ENCODE results near the gene PTGS1.

Gene PTGS1

GRCh38 chr9:122374885-122375420 lies 4.1 kb downstream of the PTGS1 start:
- TF ChIP-seq CTCF (IDR thresholded peaks at IDR 0.05; ENCODE audit: low read depth, low read length): no peak

GRCh38 chr9:122376796-122377195 lies 6.0 kb downstream of the PTGS1 start:
- H3K4me3 ChIP-seq (ENCODE audit: low read depth, low read length): no peak overlapping the region
- TF ChIP-seq CTCF (IDR thresholded peaks at IDR 0.05; ENCODE audit: low read depth, low read length): no peak

More at GRCh38 chr9:122374885-122375420, 4.1 kb downstream of the PTGS1 start:
- peak overlapping the region; percentile 21; the same call in 1 of the 2 replicates for H3K4me3 ChIP-seq (ENCODE audit: low read depth, low read length)

- TF ChIP-seq CTCF (IDR thresholded peaks at IDR 0.05; ENCODE audit: low read depth, low read length): no peak
- no peak overlapping the region for H3K4me3 ChIP-seq (ENCODE audit: low read depth, low read length)
Observed at GRCh38 chr9:122377241-122378164, 6.7 kb downstream of the PTGS1 start.

- TF ChIP-seq CTCF (IDR thresholded peaks at IDR 0.05; ENCODE audit: low read depth, low read length): no peak
- no peak overlapping the region for H3K4me3 ChIP-seq (ENCODE audit: low read depth, low read length)
Observed at GRCh38 chr9:122378236-122378635, 7.4 kb downstream of the PTGS1 start.

GRCh38 chr9:122379340-122379739 lies 8.5 kb downstream of the PTGS1 start:
- 0 out of 2 replicates have a peak, but pooled peaks have one; percentile 21 for TF ChIP-seq CTCF (IDR thresholded peaks at IDR 0.05; ENCODE audit: low read depth, low read length)
- no peak overlapping the region for H3K4me3 ChIP-seq (ENCODE audit: low read depth, low read length)

- TF ChIP-seq CTCF (IDR thresholded peaks at IDR 0.05; ENCODE audit: low read depth, low read length): no peak
- no peak overlapping the region for H3K4me3 ChIP-seq (ENCODE audit: low read depth, low read length)
Observed at GRCh38 chr9:122380293-122380692, 9.5 kb downstream of the PTGS1 start.

Measured in WI38 (cell line).